ENCODE results near the gene APP.

DNA sequence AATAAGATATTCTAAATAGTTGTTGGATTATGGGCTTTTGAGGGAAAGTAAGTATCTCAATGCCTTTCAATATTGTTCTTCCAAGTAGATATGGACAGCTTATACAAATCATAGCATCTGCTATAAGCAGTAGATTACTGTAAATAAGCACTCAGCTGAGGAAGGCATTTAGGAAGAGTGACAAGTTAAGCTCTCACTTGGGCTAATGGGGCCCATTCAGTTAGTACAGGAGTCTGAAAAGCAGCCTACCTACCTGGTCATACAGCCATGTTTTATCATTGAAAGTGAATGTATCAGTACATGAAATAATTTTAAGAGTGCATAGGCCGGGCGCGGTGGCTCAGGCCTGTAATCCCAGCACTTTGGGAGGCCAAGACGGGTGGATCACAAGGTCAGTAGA, 73.1 kb downstream of the APP start:
- TF ChIP-seq, protein P1, sequence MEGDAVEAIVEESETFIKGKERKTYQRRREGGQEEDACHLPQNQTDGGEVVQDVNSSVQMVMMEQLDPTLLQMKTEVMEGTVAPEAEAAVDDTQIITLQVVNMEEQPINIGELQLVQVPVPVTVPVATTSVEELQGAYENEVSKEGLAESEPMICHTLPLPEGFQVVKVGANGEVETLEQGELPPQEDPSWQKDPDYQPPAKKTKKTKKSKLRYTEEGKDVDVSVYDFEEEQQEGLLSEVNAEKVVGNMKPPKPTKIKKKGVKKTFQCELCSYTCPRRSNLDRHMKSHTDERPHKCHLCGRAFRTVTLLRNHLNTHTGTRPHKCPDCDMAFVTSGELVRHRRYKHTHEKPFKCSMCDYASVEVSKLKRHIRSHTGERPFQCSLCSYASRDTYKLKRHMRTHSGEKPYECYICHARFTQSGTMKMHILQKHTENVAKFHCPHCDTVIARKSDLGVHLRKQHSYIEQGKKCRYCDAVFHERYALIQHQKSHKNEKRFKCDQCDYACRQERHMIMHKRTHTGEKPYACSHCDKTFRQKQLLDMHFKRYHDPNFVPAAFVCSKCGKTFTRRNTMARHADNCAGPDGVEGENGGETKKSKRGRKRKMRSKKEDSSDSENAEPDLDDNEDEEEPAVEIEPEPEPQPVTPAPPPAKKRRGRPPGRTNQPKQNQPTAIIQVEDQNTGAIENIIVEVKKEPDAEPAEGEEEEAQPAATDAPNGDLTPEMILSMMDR (tag by site-specific recombination; IDR thresholded peaks at IDR 0.05): no peak
- TF ChIP-seq ZSCAN23 (tag by site-specific recombination; IDR thresholded peaks at IDR 0.05) (no peak), ZNF335 (tag by site-specific recombination; conservative IDR thresholded peaks at IDR 0.05) (no peak), ZNF423 (tag by site-specific recombination; IDR thresholded peaks at IDR 0.05) (no peak), SCRT1 (tag by site-specific recombination; IDR thresholded peaks at IDR 0.05; ENCODE audit: borderline replicate concordance) (no peak), ZSCAN16 (tag by site-specific recombination; IDR thresholded peaks at IDR 0.05) (no peak), ZNF324 (tag by site-specific recombination; IDR thresholded peaks at IDR 0.05) (no peak), YY1 (tag by site-specific recombination; IDR thresholded peaks at IDR 0.05) (no peak), ZBTB17 (tag by site-specific recombination; IDR thresholded peaks at IDR 0.05) (no peak)
- TF ChIP-seq, protein P2, sequence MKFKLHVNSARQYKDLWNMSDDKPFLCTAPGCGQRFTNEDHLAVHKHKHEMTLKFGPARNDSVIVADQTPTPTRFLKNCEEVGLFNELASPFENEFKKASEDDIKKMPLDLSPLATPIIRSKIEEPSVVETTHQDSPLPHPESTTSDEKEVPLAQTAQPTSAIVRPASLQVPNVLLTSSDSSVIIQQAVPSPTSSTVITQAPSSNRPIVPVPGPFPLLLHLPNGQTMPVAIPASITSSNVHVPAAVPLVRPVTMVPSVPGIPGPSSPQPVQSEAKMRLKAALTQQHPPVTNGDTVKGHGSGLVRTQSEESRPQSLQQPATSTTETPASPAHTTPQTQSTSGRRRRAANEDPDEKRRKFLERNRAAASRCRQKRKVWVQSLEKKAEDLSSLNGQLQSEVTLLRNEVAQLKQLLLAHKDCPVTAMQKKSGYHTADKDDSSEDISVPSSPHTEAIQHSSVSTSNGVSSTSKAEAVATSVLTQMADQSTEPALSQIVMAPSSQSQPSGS (tag by site-specific recombination; IDR thresholded peaks at IDR 0.05; ENCODE audit: low read depth): no peak

Measured in HEK293 (cell line).